CD4-positive, alpha-beta T cell treated with Interleukin-2 at 100 ng/mL for 4 hours (primary cell): ENCODE data around the gene ZSWIM6.
"Not testable (repeated sequence)": the region's sequence is repeated elsewhere in the genome, so short reads cannot be mapped to it uniquely, and the experiment has no call there.

Experiments used
- DNase-seq: peaks from one replicate; pipeline ENCODE4 v3.0.0-alpha.2; 2020; ENCODE audit warnings: low spot score

The ZSWIM6 gene

DNA sequence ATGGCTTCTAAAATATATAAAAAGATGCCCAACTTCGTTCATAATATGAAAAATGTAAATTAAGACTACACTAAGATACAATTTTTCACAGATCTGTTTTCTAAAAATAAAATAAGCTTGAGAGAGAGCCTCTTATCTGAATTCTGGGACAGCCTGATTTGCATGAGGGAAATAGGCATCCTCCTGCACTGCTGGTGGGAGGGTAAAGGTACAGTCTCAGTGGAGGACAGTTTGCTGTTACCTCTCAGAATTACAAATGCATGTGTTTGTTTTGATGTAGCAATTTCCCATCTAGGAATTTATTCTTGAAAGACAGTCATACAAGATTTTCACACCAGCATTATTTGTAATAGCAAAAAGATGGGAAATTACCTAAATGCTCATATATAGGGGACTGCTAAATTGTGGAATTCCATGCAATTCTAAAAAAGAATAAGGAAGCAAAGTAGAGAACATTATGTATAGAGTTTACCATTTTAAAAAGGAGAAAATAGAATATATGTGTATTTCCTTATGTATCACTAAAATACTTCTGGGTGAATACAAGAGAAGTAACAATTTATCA is 75.7 kb downstream of the ZSWIM6 start:
- no peak for DNase-seq

DNA sequence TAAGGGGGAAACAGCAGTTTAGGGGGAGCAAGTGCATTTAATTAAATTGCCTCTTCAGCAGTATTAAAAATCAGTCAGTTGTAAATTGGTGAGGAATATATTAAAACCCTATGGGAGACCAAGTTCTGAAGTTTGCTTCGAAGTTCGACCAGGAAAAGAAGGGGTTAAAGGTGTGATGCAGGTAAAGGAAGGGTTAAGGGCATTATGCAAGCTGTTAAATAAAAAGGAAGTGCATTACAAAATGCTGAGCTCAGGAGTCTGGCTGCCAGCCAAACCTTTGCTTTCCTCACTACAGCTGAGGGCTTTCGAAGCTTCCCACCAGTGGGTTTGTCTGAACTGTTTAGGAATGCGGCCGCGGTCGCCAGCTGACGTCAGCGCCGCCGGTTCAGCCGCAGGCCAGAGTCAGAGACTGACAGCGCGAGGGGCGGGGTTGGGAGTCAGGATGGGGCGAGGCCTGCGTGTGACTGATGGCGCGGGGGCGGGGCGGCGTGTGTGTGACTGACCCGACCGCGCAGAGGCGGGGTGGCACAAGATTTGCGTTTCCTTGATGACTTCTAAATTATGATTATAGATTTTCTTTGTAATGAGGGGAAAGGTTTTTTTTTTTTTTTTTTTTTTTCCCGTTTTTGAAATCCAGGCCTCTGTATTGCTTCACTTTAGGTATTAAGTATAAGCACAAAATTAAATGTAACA is 76.6 kb downstream of the ZSWIM6 start:
- peak; percentile 96 for DNase-seq

DNA sequence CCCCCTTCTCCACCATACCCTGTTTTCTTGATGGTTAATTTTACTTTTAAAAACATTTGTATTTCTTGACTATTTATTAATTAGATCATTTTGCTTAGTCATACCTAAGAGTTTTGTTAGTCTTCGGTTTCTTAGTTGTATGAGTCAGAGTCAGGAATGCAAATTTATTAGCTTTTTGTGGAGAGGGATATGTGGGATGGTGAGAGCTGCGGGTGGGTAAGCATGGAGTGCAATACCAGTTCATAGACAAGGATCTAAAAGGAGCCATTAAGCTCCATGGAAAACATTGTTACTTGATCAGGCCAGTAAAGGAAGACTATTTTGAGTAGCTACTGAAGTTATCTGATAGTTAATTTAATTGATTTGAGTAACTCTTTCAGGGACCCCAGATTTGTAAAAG is 77.5 kb downstream of the ZSWIM6 start:
- DNase-seq = no peak

DNA sequence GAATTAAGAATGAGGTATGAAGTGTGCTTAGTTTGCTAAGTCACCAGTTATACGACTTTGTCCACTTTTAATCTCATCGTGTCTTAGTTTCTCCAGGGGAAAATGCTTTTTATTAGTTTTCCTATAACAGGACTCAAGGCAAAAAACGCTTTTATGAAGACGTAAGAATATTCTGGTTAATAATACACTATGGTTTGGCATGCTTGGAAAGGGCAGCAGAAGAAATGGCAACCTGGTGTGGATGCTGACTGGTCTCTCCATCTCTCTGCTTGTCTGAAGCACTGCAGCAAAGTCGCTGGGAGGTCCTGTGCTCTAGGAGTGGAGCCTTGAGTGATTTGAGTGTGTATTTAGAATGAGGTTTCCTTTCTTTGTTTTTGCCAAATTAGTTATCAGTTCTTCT is 78.8 kb downstream of the ZSWIM6 start:
- DNase-seq = no peak

DNA sequence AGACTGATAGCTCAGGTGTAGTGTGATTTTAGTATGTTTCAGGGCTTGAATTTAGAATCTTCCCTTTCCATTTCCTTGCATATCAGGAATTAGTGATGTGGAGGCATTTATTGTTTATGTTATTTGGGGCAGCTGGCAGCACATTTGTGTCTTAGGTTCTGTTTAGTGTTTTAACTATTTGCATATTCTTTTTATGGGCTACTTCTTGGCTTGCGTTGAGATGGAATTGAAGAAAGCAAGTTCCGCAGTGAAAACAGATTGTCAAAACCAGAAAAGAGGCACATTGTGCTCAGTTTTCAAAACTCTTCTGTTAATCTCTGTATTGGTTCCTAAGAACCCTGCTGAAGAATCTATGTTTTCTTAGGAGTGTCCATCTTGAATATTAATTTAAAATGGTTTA is 80.3 kb downstream of the ZSWIM6 start:
- DNase-seq = no peak

DNA sequence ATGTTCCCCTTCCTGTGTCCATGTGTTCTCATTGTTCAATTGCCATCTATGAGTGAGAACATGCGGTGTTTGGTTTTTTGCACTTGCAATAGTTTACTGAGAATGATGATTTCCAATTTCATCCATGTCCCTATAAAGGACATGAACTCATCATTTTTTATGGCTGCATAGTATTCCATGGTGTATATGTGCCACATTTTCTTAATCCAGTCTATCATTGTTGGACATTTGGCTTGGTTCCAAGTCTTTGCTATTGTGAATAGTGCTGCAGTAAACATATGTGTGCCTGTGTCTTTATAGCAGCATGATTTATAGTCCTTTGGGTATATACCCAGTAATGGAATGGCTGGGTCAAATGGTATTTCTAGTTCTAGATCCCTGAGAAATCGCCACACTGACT is 81.1 kb downstream of the ZSWIM6 start:
- DNase-seq = not testable (repeated sequence)

DNA sequence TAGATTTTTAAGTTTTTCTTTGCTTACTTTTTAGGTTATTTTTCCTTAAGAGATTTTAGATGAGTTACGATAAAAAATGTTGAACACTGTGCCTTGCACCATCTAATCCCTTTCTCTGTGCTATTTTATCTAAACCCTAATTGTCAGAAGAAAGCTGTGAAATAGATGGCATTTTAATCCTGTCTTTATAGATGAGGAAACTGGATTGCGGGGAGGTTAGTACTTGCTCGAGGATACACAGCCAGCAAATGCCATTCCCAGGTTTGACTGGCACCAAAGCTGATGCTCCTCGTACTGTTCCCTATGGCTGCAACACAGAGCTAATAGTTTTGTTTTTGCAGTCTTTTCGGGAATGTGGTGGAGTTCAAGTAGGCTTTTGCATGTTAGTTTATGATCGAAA is 82.7 kb downstream of the ZSWIM6 start:
- no peak for DNase-seq

DNA sequence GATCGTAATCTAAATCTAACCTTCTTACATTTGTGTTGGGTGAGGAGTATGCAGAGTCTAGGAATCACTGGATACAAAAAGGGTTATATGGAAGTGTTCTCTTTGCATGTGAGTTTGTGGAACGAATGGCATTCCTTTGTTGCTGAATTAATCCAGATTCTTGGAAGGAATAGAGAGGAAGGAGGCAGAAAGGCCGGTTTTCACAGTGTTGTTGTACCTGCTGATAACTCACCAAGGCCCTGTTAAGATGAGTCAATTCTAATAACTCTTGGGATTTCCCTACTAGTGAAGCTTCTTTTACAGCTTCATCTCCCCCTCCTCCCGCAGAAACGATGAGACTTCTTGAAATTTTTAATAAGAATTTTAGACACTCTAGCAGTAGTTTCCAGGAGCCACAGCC is 84.0 kb downstream of the ZSWIM6 start:
- DNase-seq = peak; percentile 31

DNA sequence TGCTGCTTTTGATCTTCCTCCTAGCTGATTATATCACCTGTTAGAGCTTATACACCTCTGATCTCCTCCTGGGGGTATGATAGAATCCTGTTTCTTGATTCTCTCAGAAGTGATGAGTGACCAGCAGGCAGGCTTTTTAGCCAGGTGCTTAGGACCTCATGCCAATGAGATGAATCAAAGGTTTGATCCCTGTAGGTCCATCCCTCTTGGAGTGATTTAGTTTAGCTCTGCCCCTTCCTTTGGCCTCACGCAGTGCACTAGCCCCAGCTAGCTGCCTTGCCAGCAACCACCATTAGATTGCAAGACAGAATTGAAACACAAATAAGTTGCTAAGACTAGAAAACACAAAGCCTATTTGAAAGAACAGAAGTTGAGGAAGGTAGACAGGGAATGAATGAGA is 84.4 kb downstream of the ZSWIM6 start:
- DNase-seq = no peak

DNA sequence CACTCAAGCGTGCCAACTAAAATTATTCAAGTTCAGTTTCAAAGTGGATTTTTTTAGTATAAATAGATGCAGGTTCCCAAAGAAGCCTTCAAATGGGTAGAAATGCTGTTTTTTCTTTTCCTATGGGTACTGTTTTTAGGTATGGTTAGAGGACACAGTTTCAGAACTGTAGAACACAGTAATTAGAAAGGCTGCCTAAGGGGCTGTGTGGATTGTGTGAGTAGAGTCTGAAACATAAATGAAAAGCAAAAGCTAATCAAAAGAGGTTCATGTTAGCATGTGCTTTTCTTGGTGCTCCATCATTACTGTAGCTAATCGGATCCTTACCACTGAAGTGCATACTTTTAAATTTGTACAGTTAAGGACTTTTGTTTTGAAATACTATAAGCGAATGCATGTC is 85.3 kb downstream of the ZSWIM6 start:
- DNase-seq = no peak

DNA sequence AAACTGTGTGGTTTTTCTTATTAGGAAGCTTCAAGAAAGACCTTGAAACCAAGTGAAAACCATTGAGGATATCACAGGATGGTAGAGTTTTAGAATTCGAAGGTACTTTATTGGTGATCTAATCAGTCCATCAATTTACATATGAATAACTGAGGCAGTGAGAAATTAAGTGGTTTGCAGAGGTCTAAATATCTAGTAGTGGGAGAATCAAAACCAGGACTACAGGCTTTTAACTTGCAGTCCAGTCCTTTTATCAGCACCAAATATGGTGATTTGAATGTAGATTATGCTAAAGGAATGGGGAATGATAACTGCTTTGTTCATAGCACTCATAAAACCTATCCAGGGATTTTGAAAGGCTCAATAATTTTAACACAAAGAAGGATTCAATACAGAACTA is 85.8 kb downstream of the ZSWIM6 start:
- DNase-seq = no peak

DNA sequence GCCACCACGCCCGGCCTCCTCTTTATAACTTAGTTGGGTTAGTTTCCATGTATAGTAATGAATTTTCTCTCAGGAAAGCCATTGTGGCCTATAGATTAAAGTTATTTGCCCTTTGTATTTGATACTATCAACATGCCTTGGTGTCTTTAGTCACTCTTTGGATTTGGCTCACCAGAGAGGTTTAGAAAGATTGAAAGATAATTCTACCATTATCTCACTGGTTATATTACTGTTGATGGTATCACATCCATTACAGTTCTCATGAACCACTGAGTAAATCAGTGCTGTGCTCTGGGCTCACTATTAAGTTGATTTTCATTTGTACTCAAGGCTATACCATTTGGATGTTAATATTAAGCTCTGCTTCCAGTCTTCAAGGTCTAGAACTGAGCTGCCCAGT is 87.0 kb downstream of the ZSWIM6 start:
- DNase-seq = no peak

DNA sequence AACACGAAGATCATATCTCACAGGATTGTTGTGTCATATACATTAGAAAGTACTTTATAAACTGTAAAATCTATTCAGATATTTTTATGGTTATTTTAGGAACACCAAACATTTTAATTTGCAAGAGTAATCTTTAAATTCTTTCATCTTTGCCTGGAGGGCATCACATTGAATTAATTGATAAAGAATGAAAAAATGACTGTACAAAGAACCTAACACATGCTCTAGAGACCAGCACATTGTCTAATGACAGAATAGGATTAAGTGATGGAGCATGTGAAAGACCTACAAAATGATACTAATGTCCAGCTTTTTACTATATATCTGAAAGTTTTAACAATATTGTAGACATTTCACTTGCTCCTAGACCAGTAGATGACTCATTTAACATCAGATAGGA is 88.0 kb downstream of the ZSWIM6 start:
- DNase-seq = no peak

DNA sequence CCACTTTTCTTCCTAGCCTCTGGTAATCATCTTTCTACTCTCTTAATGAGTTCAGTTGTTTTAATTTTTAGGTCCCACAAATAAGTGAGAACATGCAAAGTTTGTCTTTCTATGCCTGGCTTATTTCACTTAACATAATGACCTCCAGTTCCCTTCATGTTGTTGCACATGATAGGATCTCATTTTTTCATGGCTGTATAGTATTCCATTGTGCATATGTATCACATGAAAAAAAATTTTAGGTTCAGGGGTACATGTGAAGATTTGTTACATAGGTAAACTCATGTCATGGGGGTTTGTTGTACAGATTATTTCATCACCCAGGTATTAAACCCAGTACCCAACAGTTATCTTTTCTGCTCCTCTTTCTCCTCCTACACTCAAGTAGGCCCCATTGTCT is 89.2 kb downstream of the ZSWIM6 start:
- not testable (repeated sequence) for DNase-seq

DNA sequence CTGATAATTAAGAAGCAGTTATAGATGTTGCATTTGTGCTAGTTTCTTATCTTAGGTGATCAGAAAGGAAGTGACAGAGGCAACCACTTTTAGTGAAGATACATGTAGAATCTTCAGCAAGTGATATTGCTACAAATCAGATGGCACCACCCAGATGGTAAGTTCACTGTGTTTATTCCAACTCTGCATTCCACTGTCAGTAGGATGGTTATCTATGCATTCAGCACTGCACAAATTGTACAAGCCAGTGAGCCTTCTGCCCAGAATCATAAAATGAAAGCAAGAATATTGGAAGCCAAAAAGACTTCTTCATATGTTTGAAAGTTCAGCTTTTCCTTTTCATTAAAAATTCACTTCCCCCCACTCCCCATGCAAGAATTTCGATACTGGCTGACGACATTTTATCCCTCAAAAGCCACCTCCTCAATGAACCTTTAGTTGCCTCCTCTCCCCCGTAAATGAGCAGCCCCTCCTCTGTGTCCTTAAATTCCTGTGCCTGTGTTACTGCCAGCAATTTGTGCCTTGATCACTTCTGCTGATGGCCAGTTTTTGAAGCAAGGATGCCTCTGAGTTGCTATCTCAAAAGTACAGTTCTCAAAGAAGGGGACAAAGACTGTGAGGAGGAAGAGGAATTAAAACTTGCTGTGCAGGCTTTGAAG is 91.6 kb downstream of the ZSWIM6 start:
- DNase-seq = no peak

DNA sequence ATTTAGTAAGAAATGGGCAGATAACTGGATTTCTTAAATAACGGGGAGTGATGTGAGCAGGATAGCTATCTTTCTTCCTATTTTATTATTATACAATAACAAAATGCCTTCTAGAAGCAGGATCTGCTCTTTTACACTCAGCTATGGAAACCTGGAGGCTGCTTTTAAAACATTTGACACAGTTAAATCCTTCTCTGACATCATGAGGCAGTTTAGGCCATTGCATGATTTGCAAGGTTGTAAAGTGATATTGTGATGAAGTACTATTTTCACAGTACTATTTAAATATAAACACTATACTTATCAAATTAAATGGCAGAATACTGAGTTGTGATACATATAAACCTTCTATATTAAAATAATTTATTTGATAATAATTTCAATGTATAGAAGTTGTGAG is 93.9 kb downstream of the ZSWIM6 start:
- DNase-seq = no peak

DNA sequence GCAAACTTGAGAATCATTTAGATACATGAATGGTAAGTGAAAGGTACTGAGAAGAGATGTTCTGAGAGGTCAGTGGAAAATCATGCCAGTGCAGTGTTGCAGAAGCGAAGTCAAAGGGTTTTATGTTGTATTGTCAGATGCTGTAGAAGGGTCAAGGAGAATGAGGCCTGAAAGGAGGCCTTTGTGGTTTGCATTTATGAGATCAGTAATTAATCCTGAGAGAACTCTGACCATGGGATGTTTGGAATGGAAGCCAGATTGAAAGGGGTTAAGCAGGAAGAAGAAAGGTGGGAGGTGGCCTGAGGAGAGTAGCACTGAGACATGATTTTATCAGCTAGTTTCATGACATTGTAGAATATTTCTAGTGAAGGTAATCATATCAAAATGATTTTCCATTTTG is 97.8 kb downstream of the ZSWIM6 start:
- no peak for DNase-seq

DNA sequence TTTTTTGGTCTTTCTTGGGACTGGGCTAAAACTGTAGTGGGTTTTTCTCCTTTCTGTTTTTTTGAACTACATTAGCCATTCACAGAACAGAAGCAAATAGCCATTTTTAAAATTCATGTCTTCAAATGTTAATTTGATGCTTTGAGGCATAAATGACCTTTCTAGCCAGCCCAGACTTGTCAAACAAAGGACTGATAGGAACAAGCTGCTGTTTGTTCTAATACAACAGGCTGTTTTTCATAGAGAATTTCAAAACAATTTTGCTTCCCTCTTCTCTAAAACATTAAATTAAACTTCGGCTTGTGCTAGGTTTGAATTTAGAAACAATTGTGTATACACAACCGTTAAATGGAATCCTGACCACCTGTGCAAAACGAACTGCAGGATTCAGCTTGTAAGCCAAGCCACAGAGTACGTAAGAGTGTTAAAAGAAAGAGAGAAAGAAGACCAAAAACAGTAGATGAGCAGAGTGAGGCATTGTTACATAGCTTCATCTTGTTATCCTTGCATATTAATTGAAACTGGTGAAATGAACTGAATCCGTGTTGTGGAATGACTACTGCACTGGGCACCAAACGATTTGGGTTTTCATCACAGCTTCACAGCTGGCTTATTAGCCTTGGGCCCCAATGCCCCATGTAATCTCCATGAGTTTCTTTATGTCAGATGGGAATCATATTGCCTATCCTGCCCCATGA is 100.0 kb downstream of the ZSWIM6 start:
- no peak for DNase-seq

DNA sequence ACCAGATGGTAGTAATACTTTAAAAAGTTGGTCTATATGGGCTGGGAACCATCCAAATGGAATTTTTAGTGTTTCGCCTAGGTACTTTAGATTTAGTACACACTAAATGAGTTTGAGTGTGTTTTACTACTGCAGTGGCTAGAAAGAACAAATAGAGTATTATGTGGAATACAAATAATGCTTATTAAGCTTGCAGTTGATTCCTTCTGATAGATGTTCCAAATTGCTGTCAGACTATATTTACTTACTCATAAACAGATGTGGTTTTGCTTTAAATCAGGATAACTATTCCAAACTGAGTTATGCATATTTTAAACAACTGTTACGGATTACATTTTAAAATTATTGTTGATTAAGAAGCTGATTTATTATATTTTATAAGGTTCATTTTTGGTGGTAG is 103.3 kb downstream of the ZSWIM6 start:
- no peak for DNase-seq

DNA sequence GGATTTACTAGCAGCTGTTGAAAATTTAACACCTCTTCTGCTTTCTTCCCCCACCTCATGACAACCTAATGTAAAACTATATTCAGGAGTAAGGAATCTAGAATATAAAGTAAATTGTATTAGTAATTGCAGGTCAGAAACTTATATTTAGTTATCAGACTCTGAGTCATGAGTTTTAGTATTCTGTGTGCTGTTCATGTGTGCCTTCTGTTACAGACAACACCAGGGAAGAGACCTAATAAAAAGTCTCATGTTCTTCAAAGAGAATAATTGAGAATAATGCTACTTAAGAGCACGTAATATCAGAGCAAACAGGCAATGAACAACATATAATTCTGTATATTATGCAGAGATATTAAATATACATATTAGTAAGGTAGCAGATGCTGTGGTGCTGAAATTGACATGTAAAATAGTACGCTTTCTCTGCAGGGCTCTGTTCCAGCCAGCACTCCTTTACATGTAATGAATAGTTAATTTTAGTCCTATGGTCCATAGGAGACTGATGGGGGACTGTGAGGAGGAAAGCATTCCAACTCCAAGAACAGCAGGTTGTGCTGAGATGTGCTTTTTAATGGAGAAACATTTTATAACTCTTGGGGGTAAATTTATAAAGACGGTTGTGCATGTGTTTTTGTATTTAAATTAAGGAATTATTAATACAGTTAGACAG is 106.4 kb downstream of the ZSWIM6 start:
- DNase-seq = no peak

DNA sequence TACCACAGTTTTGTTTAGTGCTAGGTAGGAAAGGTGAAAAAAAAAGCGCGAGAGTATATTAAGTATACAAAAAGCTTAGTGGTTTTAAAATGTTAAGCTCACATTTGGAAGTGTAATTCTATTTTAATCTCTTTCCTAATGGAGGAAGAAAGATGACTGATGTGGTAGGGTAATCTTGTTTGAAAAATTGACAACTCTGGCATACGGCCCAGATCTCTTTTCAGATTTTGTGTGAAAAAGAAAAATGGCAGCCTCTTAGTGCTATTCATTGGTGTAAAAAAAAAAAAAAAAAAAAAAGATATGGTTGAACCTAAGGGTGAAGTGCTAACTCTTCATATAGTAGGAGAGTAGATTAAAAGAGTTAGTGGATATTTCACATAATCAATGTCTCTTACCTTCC is 108.0 kb downstream of the ZSWIM6 start:
- no peak for DNase-seq

DNA sequence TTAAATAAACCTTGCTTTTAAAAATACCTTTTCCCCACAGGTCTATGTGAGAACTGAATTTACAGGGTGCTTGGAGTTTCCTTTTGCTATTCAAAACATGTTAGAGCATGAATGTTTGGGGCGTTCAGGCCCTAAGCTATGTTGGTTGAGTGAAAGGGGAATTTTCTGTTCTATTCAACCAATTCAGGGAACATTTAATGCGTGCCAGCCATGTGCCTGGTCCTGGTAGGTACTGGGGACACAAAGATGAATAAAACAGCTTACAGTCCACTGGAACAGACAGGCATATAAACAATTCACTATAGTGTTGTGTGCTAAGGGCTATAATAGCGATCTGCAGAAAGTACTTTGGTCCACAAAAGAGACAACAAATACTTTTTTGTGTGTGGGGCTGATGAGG is 108.5 kb downstream of the ZSWIM6 start:
- DNase-seq = no peak

DNA sequence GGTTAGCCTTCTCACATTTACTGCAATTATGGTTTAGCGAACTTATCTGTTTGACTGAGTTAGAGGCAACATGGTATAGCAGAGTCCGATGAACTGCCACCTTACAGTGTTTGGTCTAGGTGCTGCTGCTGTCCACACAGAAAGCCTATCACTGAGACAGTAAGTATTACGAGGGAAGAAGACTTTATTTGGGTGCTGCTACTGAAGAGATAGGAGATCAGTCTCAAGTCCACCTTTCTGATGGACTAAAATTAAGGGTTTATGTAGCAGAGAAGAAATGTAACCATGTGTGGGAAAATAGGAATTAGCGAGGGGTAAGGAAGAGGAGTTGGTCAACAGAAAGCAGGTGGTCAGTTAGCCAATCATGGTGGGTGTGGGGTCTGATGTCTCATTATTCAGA is 109.7 kb downstream of the ZSWIM6 start:
- DNase-seq = no peak
